ENCODE data around the gene OR8J1. TPM values are rescaled to one million over a fixed set of nuclear protein-coding genes. Genes with fewer than 3 reads are reported as not detected.
"Not testable (repeated sequence)": the region's sequence is repeated elsewhere in the genome, so short reads cannot be mapped to it uniquely, and the experiment has no call there.

Gene OR8J1
- total RNA-seq, 5 donors from 2014 or later (not counting 1 experiment from before 2014, with no cell fraction given) = not detected

- CTCF ChIA-PET = no interaction called here
- H3K27ac Mint-ChIP-seq = no peak within 1 kb of the TSS
- 38% methylated on average over 1 of the region's 2 CpGs for WGBS (ENCODE audit: insufficient coverage)
- ATAC-seq (replicated peaks in 1 of 4) (no peak), DNase-seq (no peak)
- H3K36me3 Mint-ChIP-seq = no peaks in the 10 kb centered on the region
- H3K4me3 Mint-ChIP-seq = no peak within 1 kb of the TSS
- H3K4me1 Mint-ChIP-seq = no peaks in the 10 kb centered on the region
- Histone ChIP-seq H3K27me3 (replicated peaks in 1 of 2; ENCODE audit: control insufficient read depth in 2 of 2, extremely low read depth in 1 of 2, insufficient read depth in 2 of 2, low read length in 1 of 2) (no peaks in the 10 kb centered on the region), H3K4me3 (ENCODE audit: control insufficient read depth in 1 of 2, extremely low read depth in 1 of 2, low read length in 1 of 2) (no peak within 1 kb of the TSS), H3K9me3 (no peaks in the 10 kb centered on the region), H3K27ac (ENCODE audit: low read length) (no peak within 1 kb of the TSS), H3K36me3 (ENCODE audit: control insufficient read depth in 2 of 2, extremely low read depth in 1 of 2, insufficient read depth in 1 of 2, low read length in 1 of 2) (no peaks in the 10 kb centered on the region), H3K4me1 (ENCODE audit: control insufficient read depth in 1 of 2, extremely low read depth in 1 of 2, insufficient read depth in 2 of 2, low read length in 2 of 2) (no peaks in the 10 kb centered on the region)
- POLR2A ChIA-PET = no interaction called here
- H3K27me3 Mint-ChIP-seq = no peaks in the 10 kb centered on the region
- H3K9me3 Mint-ChIP-seq = peaks cover 11 to 28% (median 14%) of the 10 kb centered on the region in 3 donors
These were observed 21.2 kb downstream of the OR8J1 start, which contains the start of gene OR8U1 for GRCh38 chr11:56375324-56375723. Gene OR8U1, plus strand, starts transcription at chr11:56375624. Its CDS starts 0 bp downstream, at chr11:56375624.

GRCh38 chr11:56380120-56380519 is 26.0 kb downstream of the OR8J1 start:
- Mint-ChIP-seq H3K27ac (no peak overlapping the region), H3K36me3 (no peaks in the 10 kb centered on the region), H3K4me1 (no peaks in the 10 kb centered on the region), H3K4me3 (no peak overlapping the region), H3K9me3 (peaks cover 13 to 30% (median 16%) of the 10 kb centered on the region in 3 donors), H3K27me3 (no peaks in the 10 kb centered on the region)
- Histone ChIP-seq H3K4me1 (ENCODE audit: control insufficient read depth in 1 of 2, extremely low read depth in 1 of 2, insufficient read depth in 2 of 2, low read length in 2 of 2) (no peaks in the 10 kb centered on the region), H3K36me3 (ENCODE audit: control insufficient read depth in 2 of 2, extremely low read depth in 1 of 2, insufficient read depth in 1 of 2, low read length in 1 of 2) (no peaks in the 10 kb centered on the region), H3K27me3 (replicated peaks in 1 of 2; ENCODE audit: control insufficient read depth in 2 of 2, extremely low read depth in 1 of 2, insufficient read depth in 2 of 2, low read length in 1 of 2) (no peaks in the 10 kb centered on the region), H3K9me3 (no peaks in the 10 kb centered on the region), H3K27ac (ENCODE audit: low read length) (no peak overlapping the region), H3K4me3 (ENCODE audit: control insufficient read depth in 1 of 2, extremely low read depth in 1 of 2, low read length in 1 of 2) (no peak overlapping the region)
- no peak for DNase-seq
- no CpG with 5 or more reads among the region's 2 CpGs for WGBS (ENCODE audit: insufficient coverage)
- POLR2A ChIA-PET = no interaction called here
- ATAC-seq (replicated peaks in 1 of 4) = no peak
- CTCF ChIA-PET = no interaction called here

- DNase-seq = no peak
- Mint-ChIP-seq H3K27ac (no peak overlapping the region), H3K27me3 (no peaks in the 10 kb centered on the region), H3K9me3 (peaks cover 12 to 24% (median 17%) of the 10 kb centered on the region in 3 donors), H3K4me1 (no peaks in the 10 kb centered on the region), H3K4me3 (no peak overlapping the region), H3K36me3 (no peaks in the 10 kb centered on the region)
- Histone ChIP-seq H3K4me3 (ENCODE audit: control insufficient read depth in 1 of 2, extremely low read depth in 1 of 2, low read length in 1 of 2) (no peak overlapping the region), H3K27me3 (replicated peaks in 1 of 2; ENCODE audit: control insufficient read depth in 2 of 2, extremely low read depth in 1 of 2, insufficient read depth in 2 of 2, low read length in 1 of 2) (no peaks in the 10 kb centered on the region), H3K27ac (ENCODE audit: low read length) (no peak overlapping the region), H3K36me3 (ENCODE audit: control insufficient read depth in 2 of 2, extremely low read depth in 1 of 2, insufficient read depth in 1 of 2, low read length in 1 of 2) (no peaks in the 10 kb centered on the region), H3K4me1 (ENCODE audit: control insufficient read depth in 1 of 2, extremely low read depth in 1 of 2, insufficient read depth in 2 of 2, low read length in 2 of 2) (no peaks in the 10 kb centered on the region), H3K9me3 (no peaks in the 10 kb centered on the region)
- ChIA-PET POLR2A (no interaction called here), CTCF (no interaction called here)
- WGBS (ENCODE audit: insufficient coverage) = 100% methylated on average over 1 of the region's 3 CpGs
- ATAC-seq (replicated peaks in 1 of 4) = no peak
These were observed 40.3 kb downstream of the OR8J1 start for GRCh38 chr11:56394381-56394780.

GRCh38 chr11:56396047-56396446 is 42.0 kb downstream of the OR8J1 start:
- Histone ChIP-seq H3K27ac (ENCODE audit: low read length) (no peak overlapping the region), H3K9me3 (no peaks in the 10 kb centered on the region), H3K4me3 (ENCODE audit: control insufficient read depth in 1 of 2, extremely low read depth in 1 of 2, low read length in 1 of 2) (no peak overlapping the region), H3K4me1 (ENCODE audit: control insufficient read depth in 1 of 2, extremely low read depth in 1 of 2, insufficient read depth in 2 of 2, low read length in 2 of 2) (no peaks in the 10 kb centered on the region), H3K27me3 (replicated peaks in 1 of 2; ENCODE audit: control insufficient read depth in 2 of 2, extremely low read depth in 1 of 2, insufficient read depth in 2 of 2, low read length in 1 of 2) (no peaks in the 10 kb centered on the region), H3K36me3 (ENCODE audit: control insufficient read depth in 2 of 2, extremely low read depth in 1 of 2, insufficient read depth in 1 of 2, low read length in 1 of 2) (no peaks in the 10 kb centered on the region)
- Mint-ChIP-seq H3K4me1 (no peaks in the 10 kb centered on the region), H3K27ac (no peak overlapping the region), H3K4me3 (no peak overlapping the region), H3K9me3 (peaks cover 12 to 21% (median 15%) of the 10 kb centered on the region in 3 donors), H3K27me3 (no peaks in the 10 kb centered on the region), H3K36me3 (no peaks in the 10 kb centered on the region)
- CTCF ChIA-PET = no interaction called here
- 61% methylated on average over 2 of the region's 3 CpGs for WGBS (ENCODE audit: insufficient coverage)
- POLR2A ChIA-PET = no interaction called here
- DNase-seq (no peak), ATAC-seq (replicated peaks in 1 of 4) (no peak)

- H3K4me3 ChIP-seq (ENCODE audit: control insufficient read depth in 1 of 2, extremely low read depth in 1 of 2, low read length in 1 of 2); H3K4me3 Mint-ChIP-seq; H3K36me3 ChIP-seq (ENCODE audit: control insufficient read depth in 2 of 2, extremely low read depth in 1 of 2, insufficient read depth in 1 of 2, low read length in 1 of 2); CTCF ChIA-PET; H3K4me1 Mint-ChIP-seq; H3K27me3 ChIP-seq (replicated peaks in 1 of 2; ENCODE audit: control insufficient read depth in 2 of 2, extremely low read depth in 1 of 2, insufficient read depth in 2 of 2, low read length in 1 of 2); H3K27me3 Mint-ChIP-seq; ATAC-seq (replicated peaks in 1 of 4); H3K27ac ChIP-seq (ENCODE audit: low read length); POLR2A ChIA-PET; H3K4me1 ChIP-seq (ENCODE audit: control insufficient read depth in 1 of 2, extremely low read depth in 1 of 2, insufficient read depth in 2 of 2, low read length in 2 of 2); H3K36me3 Mint-ChIP-seq; H3K27ac Mint-ChIP-seq; H3K9me3 ChIP-seq; DNase-seq: not testable (repeated sequence)
- 82% methylated on average over 22 of the region's 27 CpGs for WGBS (ENCODE audit: insufficient coverage)
- peaks cover 19 to 30% (median 19%) of the 10 kb centered on the region in 3 donors for H3K9me3 Mint-ChIP-seq
These were observed 47.9 kb downstream of the OR8J1 start for GRCh38 chr11:56401858-56402461.

GRCh38 chr11:56404393-56404792 is 50.3 kb downstream of the OR8J1 start:
- no peaks in the 10 kb centered on the region for H3K27me3 ChIP-seq (replicated peaks in 1 of 2; ENCODE audit: control insufficient read depth in 2 of 2, extremely low read depth in 1 of 2, insufficient read depth in 2 of 2, low read length in 1 of 2)
- Mint-ChIP-seq H3K27ac (no peak overlapping the region), H3K4me3 (no peak overlapping the region), H3K27me3 (no peaks in the 10 kb centered on the region), H3K9me3 (peaks cover 25 to 45% (median 30%) of the 10 kb centered on the region in 3 donors), H3K36me3 (no peaks in the 10 kb centered on the region), H3K4me1 (no peaks in the 10 kb centered on the region)
- H3K27ac ChIP-seq (ENCODE audit: low read length) = no peak overlapping the region
- no CpG with 5 or more reads among the region's 2 CpGs for WGBS (ENCODE audit: insufficient coverage)
- H3K9me3 ChIP-seq = no peaks in the 10 kb centered on the region
- no peak overlapping the region for H3K4me3 ChIP-seq (ENCODE audit: control insufficient read depth in 1 of 2, extremely low read depth in 1 of 2, low read length in 1 of 2)
- no peaks in the 10 kb centered on the region for H3K4me1 ChIP-seq (ENCODE audit: control insufficient read depth in 1 of 2, extremely low read depth in 1 of 2, insufficient read depth in 2 of 2, low read length in 2 of 2)
- no peaks in the 10 kb centered on the region for H3K36me3 ChIP-seq (ENCODE audit: control insufficient read depth in 2 of 2, extremely low read depth in 1 of 2, insufficient read depth in 1 of 2, low read length in 1 of 2)
- ChIA-PET CTCF (no interaction called here), POLR2A (no interaction called here)
- ATAC-seq (replicated peaks in 1 of 4) = no peak
- DNase-seq = no peak

- no peak for DNase-seq
- POLR2A ChIA-PET = no interaction called here
- H3K4me1 ChIP-seq (ENCODE audit: control insufficient read depth in 1 of 2, extremely low read depth in 1 of 2, insufficient read depth in 2 of 2, low read length in 2 of 2) = no peaks in the 10 kb centered on the region
- no peak overlapping the region for H3K27ac ChIP-seq (ENCODE audit: low read length)
- Mint-ChIP-seq H3K9me3 (peaks cover 26 to 43% (median 27%) of the 10 kb centered on the region in 3 donors), H3K4me3 (no peak overlapping the region), H3K27me3 (no peaks in the 10 kb centered on the region), H3K4me1 (no peaks in the 10 kb centered on the region), H3K36me3 (no peaks in the 10 kb centered on the region), H3K27ac (no peak overlapping the region)
- H3K4me3 ChIP-seq (ENCODE audit: control insufficient read depth in 1 of 2, extremely low read depth in 1 of 2, low read length in 1 of 2) = no peak overlapping the region
- no peaks in the 10 kb centered on the region for H3K27me3 ChIP-seq (replicated peaks in 1 of 2; ENCODE audit: control insufficient read depth in 2 of 2, extremely low read depth in 1 of 2, insufficient read depth in 2 of 2, low read length in 1 of 2)
- no peaks in the 10 kb centered on the region for H3K36me3 ChIP-seq (ENCODE audit: control insufficient read depth in 2 of 2, extremely low read depth in 1 of 2, insufficient read depth in 1 of 2, low read length in 1 of 2)
- ATAC-seq (replicated peaks in 1 of 4) = no peak
- no peaks in the 10 kb centered on the region for H3K9me3 ChIP-seq
- CTCF ChIA-PET = no interaction called here
These were observed 56.7 kb downstream of the OR8J1 start for GRCh38 chr11:56410801-56411200.

Data from T-cell (primary cell).